HEK293 (cell line): Measurements from ENCODE around the gene ZNF423.

ENCODE experiments used
- CTCF ChIA-PET: fragments of 350-600 bp; formaldehyde crosslinking; extraction: SDS; loops from one replicate; lab custom pipeline; 2021; ENCODE audit warnings: antibody characterized with exemption; lab: Yijun Ruan, JAX
- POLR2A ChIA-PET: fragments of 300-600 bp; formaldehyde crosslinking; extraction: SDS; loops from one replicate; lab custom pipeline; 2020; ENCODE audit warnings: antibody characterized with exemption, inconsistent platforms; lab: Yijun Ruan, JAX
- H3K27ac ChIP-seq: fragments of 200-500 bp; sonication (Bioruptor generic); 2 replicates; pipeline ENCODE4 v1.5.1; 2014; ENCODE audit warnings: low read depth, low read length, control low read depth, inconsistent platforms; ENCODE audit errors: extremely low read depth
- H3K36me3 ChIP-seq, 2 experiments: fragments of 200-500 bp in 1 of 2; sonication (Bioruptor generic) in 1 of 2; 1 replicate in 1 of 2; 2 replicates in 1 of 2; pipeline ENCODE4 v1.5.1; 2014 to 2017; ENCODE audit warnings: inconsistent platforms in 2 of 2, low read length in 2 of 2; ENCODE audit not compliant: control insufficient read depth in 2 of 2, insufficient read depth in 1 of 2
- H3K4me1 ChIP-seq: fragments of 200-500 bp; sonication (Bioruptor generic); 2 replicates; pipeline ENCODE4 v1.5.1; 2014; ENCODE audit warnings: mild to moderate bottlenecking, low read length, inconsistent platforms; ENCODE audit not compliant: control insufficient read depth, insufficient read depth
- H3K4me3 ChIP-seq: 2 replicates; pipeline ENCODE4 v1.5.1; 2011; ENCODE audit warnings: low read depth, mild to moderate bottlenecking, control low read depth, low read length, moderate library complexity
- H3K9me3 ChIP-seq: fragments of 200-500 bp; sonication (Bioruptor generic); 2 replicates; pipeline ENCODE4 v1.5.1; 2014; ENCODE audit warnings: low read depth, low read length, inconsistent platforms; ENCODE audit not compliant: control insufficient read depth, insufficient read depth
- BCL6B ChIP-seq: fragments of 450-650 bp; formaldehyde crosslinking; IDR thresholded peaks from 2 replicates; pipeline ENCODE4 v1.5.1; 2017; ENCODE audit warnings: missing biosample characterization, missing genetic modification characterization
- GLI4 ChIP-seq: fragments of 450-650 bp; formaldehyde crosslinking; IDR thresholded peaks from 2 replicates; pipeline ENCODE4 v1.5.1; 2016; ENCODE audit warnings: missing biosample characterization, missing genetic modification characterization
- HIC1 ChIP-seq: fragments of 450-650 bp; formaldehyde crosslinking; IDR thresholded peaks from 2 replicates; pipeline ENCODE4 v1.5.1; 2016; ENCODE audit warnings: missing biosample characterization, missing genetic modification characterization
- MYNN ChIP-seq: fragments of 450-650 bp; formaldehyde crosslinking; IDR thresholded peaks from 2 replicates; pipeline ENCODE4 v1.5.1; 2016; ENCODE audit warnings: missing biosample characterization, missing genetic modification characterization, borderline replicate concordance
- PRDM2 ChIP-seq: fragments of 450-650 bp; formaldehyde crosslinking; IDR thresholded peaks from 2 replicates; pipeline ENCODE4 v1.5.1; 2016; ENCODE audit warnings: missing biosample characterization, missing genetic modification characterization, borderline replicate concordance
- ZNF132 ChIP-seq: fragments of 450-650 bp; formaldehyde crosslinking; IDR thresholded peaks from 2 replicates; pipeline ENCODE4 v1.5.1; 2017; ENCODE audit warnings: missing biosample characterization, missing genetic modification characterization, borderline replicate concordance
- ZNF16 ChIP-seq: fragments of 450-650 bp; formaldehyde crosslinking; IDR thresholded peaks from 2 replicates; pipeline ENCODE4 v1.5.1; 2016; ENCODE audit warnings: low read depth, missing biosample characterization, missing genetic modification characterization
- ZNF184 ChIP-seq: fragments of 450-650 bp; IDR thresholded peaks from 2 replicates; pipeline ENCODE4 v1.5.1; 2018; ENCODE audit warnings: missing biosample characterization, mild to moderate bottlenecking, missing genetic modification characterization
- ZNF274 ChIP-seq, 2 experiments: fragments of 200-500 bp in 1 of 2; fragments of 450-650 bp in 1 of 2; sonication (Bioruptor generic) in 1 of 2; formaldehyde crosslinking in 1 of 2; IDR thresholded peaks; 2 replicates each; pipeline versions ENCODE4 v1.5.1 to v1.6.1; 2014 to 2016; ENCODE audit warnings: borderline replicate concordance in 1 of 2, inconsistent platforms in 1 of 2, low read length in 1 of 2, missing biosample characterization in 1 of 2, missing genetic modification characterization in 1 of 2
- ZNF280C ChIP-seq: fragments of 450-650 bp; formaldehyde crosslinking; IDR thresholded peaks from 2 replicates; pipeline ENCODE4 v1.5.1; 2016; ENCODE audit warnings: missing biosample characterization, missing genetic modification characterization
- ZNF366 ChIP-seq: fragments of 450-650 bp; formaldehyde crosslinking; conservative IDR thresholded peaks from 2 replicates; pipeline ENCODE4 v1.5.1; 2016; ENCODE audit warnings: missing biosample characterization, missing genetic modification characterization
- ZNF433 ChIP-seq: fragments of 450-650 bp; formaldehyde crosslinking; IDR thresholded peaks from 2 replicates; pipeline ENCODE4 v1.5.1; 2016; ENCODE audit warnings: missing biosample characterization, missing genetic modification characterization, low read depth
- ZNF473 ChIP-seq: fragments of 450-650 bp; formaldehyde crosslinking; IDR thresholded peaks from 2 replicates; pipeline ENCODE4 v1.5.1; 2017; ENCODE audit warnings: missing biosample characterization, missing genetic modification characterization
- ZNF513 ChIP-seq: fragments of 450-650 bp; IDR thresholded peaks from 2 replicates; pipeline ENCODE4 v1.5.1; 2018; ENCODE audit warnings: missing biosample characterization, missing genetic modification characterization
- ZNF558 ChIP-seq: fragments of 450-650 bp; formaldehyde crosslinking; IDR thresholded peaks from 2 replicates; pipeline ENCODE4 v1.5.1; 2016; ENCODE audit warnings: missing biosample characterization, missing genetic modification characterization
- ZNF623 ChIP-seq: fragments of 450-650 bp; formaldehyde crosslinking; IDR thresholded peaks from 2 replicates; pipeline ENCODE4 v1.5.1; 2016; ENCODE audit warnings: missing biosample characterization, missing genetic modification characterization
- ZNF629 ChIP-seq: fragments of 450-650 bp; formaldehyde crosslinking; IDR thresholded peaks from 2 replicates; pipeline ENCODE4 v1.5.1; 2017; ENCODE audit warnings: missing biosample characterization, missing genetic modification characterization
- ZNF658 ChIP-seq: fragments of 450-650 bp; formaldehyde crosslinking; IDR thresholded peaks from 2 replicates; pipeline ENCODE4; 2016; ENCODE audit warnings: missing biosample characterization, missing genetic modification characterization
- ZNF747 ChIP-seq: fragments of 450-650 bp; formaldehyde crosslinking; IDR thresholded peaks from 2 replicates; pipeline ENCODE4 v1.5.1; 2016; ENCODE audit warnings: missing biosample characterization, missing genetic modification characterization
- ZNF777 ChIP-seq: fragments of 450-650 bp; formaldehyde crosslinking; IDR thresholded peaks from 2 replicates; pipeline ENCODE4 v1.5.1; 2017; ENCODE audit warnings: missing biosample characterization, missing genetic modification characterization, borderline replicate concordance

Gene ZNF423

GRCh38 chr16:49883076-49884014 is 27.4 kb upstream of the ZNF423 start:
- H3K9me3 ChIP-seq: no peaks in the 10 kb centered on the region
- POLR2A ChIA-PET: no interaction called here
- no peaks in the 10 kb centered on the region for H3K4me1 ChIP-seq
- no peak overlapping the region for H3K4me3 ChIP-seq
- no peak for TF ChIP-seq BCL6B (tag by site-specific recombination)
- no peak for TF ChIP-seq ZNF274 (IDR thresholded peaks at IDR 0.05; ENCODE audit: low read length)
- TF ChIP-seq ZNF274 (tag by site-specific recombination; IDR thresholded peaks at IDR 0.05; ENCODE audit: borderline replicate concordance): no peak
- no peak for TF ChIP-seq ZNF132 (tag by site-specific recombination)
- TF ChIP-seq ZNF280C: no peak
- no peak for TF ChIP-seq ZNF658 (tag by site-specific recombination)
- TF ChIP-seq ZNF16 (tag by site-specific recombination): no peak
- no peak for TF ChIP-seq ZNF184 (tag by site-specific recombination)
- no peak for TF ChIP-seq ZNF623
- no peak for TF ChIP-seq ZNF366 (tag by site-specific recombination)
- TF ChIP-seq GLI4 (tag by site-specific recombination): no peak
- TF ChIP-seq ZNF473 (tag by site-specific recombination): no peak
- TF ChIP-seq, all 188 proteins: peak for 0
- Histone ChIP-seq H3K27ac (no peak overlapping the region), H3K36me3 (no peaks in the 10 kb centered on the region)
- CTCF ChIA-PET: interaction anchor here (0.7 to 1.3 kb wide), 3 partner anchors 25 to 41 kb away, joined by 3 to 4 read pairs (median 4); no protein-coding TSS in a partner anchor

- Histone ChIP-seq H3K27ac (no peak overlapping the region), H3K4me1 (no peaks in the 10 kb centered on the region), H3K4me3 (no peak overlapping the region), H3K36me3 (no peaks in the 10 kb centered on the region), H3K9me3 (no peaks in the 10 kb centered on the region)
- ChIA-PET POLR2A (no interaction called here), CTCF (interaction anchor here (0.7 to 0.9 kb wide), 2 partner anchors 68 to 1467 kb away, joined by 4 to 5 read pairs; no protein-coding TSS in a partner anchor)
- TF ChIP-seq ZNF558 (no peak), ZNF777 (tag by site-specific recombination) (no peak), ZNF747 (no peak), MYNN (tag by site-specific recombination) (no peak), ZNF513 (no peak), PRDM2 (tag by site-specific recombination) (no peak), HIC1 (tag by site-specific recombination) (no peak), ZNF433 (no peak), ZNF629 (tag by site-specific recombination) (no peak)
Observed at GRCh38 chr16:49881890-49882289, 26.0 kb upstream of the ZNF423 start.
